Stimulated activated CD8-positive, alpha-beta memory T cell treated with anti-CD3 and anti-CD28 coated beads, Interleukin-12 subunit alpha, Interleukin-12 subunit beta, amount 100 ng/mL, for 24 hours (primary cell): ENCODE results near the gene HMGN3.
"Not testable (repeated sequence)": the region's sequence is repeated elsewhere in the genome, so short reads cannot be mapped to it uniquely, and the experiment has no call there.

Experiments
- DNase-seq: peaks from one replicate; pipeline ENCODE4 v3.0.0-alpha.2; 2020; ENCODE audit errors: extremely low read depth

Gene HMGN3

DNA sequence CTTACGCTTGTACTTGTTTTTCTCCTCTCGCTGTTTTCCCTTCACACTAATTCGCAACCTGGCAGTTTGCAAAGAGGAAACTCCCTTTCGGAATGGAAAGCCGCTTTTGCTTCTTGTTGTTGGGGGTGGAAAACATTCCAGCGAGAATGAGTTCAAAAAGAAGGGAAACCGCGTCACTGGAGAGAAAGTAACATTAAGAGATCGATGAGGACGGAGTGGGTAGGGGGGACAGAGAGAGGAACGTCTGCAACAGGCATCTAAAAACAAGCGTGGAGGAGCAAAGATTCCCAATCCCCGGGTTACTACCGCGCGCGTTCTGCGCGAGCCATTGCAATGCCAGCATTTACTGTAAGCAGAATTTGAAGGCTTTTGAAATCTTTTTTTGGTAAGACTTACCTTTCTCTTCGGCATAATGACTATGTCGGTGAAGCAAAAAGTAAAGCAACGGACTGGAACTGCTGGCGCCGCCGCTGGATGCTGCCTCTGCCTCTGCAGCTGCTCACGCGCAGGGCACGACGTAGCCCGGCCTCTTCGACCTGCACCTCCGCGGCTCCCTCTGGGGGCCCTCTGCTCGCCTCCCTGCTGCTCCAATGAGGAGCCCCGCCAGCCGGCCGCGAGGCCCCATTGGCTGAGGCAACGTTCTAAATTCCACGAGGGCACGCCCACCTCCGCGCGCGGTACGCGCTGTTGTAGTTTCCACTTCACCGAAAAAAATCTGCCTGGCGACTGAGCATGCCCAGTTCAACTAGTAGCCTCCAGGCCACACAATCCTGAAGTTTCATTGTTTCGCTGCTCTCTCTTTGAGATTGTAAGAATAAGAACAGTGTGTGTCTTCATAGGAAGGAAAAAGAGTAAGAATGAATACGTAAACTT, at the start of gene HMGN3:
TSS of gene HMGN3 (minus strand) at position 533 of the 873 bp plus-strand sequence.
- peak; percentile 78 for DNase-seq

DNA sequence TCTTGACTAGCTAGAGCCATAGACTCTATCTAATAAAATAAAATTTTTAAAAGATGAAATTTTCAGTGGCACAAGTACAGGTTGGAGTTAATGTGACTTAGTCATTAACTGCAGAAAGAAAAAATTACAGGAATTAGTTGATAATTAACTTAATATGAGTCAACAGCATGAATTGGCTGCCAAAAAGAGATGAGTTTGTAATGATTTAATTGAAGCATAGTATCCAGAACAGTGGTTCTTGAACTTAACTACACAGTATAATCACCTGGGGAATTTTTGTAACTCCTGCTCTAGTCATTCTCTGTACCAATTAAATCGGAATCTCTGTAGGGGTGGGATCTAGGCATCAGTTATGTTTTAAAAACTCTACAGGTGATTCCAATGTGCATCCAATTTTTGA, 46.3 kb upstream of the HMGN3 start:
- DNase-seq: no peak

DNA sequence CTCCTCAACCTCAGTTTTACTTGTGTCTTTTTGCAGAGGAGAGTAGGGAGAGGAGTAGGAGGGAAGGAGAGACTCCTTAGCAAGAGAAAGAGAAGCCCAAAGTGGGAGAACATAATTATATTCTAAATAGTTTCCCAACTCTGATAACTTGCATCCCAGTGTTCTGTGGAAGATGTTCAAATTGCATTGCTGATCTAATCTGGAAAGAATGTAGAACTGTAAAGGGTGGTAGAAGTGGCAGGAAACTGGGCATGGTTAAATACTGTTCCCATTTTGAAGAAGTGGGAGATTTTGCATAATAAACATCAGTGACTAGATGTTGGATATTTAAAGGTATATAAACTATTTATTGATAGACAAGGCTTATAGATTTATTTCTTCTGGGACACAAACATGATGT, 42.6 kb upstream of the HMGN3 start:
- no peak for DNase-seq

DNA sequence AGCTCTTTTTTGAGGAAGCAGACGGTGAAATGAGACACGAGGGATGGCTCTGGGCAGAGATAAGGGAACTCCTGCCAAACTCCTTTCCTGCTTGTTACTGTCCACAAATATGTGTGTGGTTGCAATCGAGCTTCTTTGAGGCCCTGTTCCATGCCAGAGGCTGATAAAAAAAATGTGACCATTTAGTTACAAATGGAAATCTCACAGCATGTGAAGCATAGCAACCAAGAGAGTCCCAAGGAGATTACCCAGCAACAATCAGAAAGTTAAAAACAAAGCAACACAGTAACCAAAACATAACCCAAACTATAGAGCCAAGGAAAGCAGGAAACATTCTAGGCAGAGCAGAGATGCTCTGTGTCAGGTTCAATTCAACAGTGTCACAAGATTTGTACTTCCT, 35.4 kb upstream of the HMGN3 start:
- DNase-seq: no peak

DNA sequence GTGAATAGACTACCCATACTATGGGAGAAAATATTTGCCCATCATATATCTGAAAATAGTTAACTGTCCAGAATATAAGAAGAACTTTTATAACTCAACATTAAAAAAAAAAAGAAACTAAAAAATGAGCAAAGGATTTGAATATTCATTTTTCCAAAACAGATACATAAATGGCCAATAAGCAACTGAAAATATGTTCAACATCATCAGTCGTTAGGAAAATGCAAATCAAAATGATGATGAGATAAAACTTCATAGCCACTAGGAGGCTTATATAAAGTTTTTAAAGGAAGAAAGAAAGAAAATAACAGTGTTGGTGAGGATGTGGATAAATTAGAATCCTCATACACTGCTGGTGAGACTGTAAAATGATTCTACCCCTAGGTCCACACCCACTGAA, 32.6 kb upstream of the HMGN3 start:
- DNase-seq: no peak

DNA sequence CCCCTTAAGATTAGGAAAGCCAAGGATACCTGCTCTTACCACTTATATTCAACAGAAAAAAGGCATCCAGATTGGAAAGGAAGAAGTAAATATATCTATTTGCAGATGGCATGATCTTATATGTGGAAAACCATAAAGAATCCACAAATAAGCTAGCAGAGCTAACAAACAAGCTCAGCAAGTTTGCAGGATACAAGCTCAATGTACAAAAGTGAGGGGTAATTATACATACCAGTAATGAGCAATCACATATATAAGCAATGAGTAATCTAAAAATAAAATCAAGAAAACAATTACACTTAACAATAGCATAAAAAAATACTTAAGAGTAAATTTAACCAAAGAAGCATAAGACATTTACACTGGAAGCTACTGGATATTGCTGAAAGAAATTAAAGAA, 31.6 kb upstream of the HMGN3 start:
- no peak for DNase-seq

DNA sequence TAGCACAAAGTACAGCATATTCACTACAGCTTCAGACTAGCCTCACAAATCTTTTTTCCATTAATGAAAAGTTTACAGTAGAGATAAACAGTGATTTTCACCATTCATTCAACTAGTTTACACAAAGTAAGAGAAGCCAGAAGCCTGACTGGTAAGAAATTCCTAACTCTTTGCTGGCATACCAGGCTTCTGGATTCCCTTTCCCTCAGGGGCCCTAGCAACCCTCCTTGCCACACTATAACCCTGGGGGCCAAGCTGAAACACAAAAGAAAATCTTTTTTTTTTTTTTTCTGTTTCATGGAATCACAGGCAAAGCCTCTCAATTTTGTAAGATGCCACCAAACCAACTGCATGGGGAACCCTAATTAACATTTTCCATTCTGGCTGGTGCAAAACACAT, 28.9 kb upstream of the HMGN3 start:
- DNase-seq: no peak

DNA sequence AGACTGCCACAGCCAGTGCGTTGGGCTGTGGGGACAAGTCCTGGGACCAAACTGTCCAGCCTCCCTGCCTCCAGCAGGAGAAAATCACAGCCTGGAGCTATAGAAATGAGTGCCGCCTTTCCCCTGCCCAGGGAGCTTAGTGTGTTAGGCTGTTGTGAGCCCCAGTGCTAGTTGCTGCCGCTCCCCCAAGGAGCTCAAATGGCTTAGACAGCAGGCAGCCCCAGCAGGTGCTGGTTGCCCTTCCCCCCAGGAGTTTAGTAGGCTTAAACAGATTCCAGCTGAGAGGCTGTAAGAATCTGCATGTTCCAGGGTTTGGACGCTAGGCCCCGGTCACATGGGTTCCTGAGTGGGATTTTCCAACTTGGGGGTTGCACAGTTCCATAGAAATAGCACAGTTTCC, 27.2 kb upstream of the HMGN3 start:
- no peak for DNase-seq

DNA sequence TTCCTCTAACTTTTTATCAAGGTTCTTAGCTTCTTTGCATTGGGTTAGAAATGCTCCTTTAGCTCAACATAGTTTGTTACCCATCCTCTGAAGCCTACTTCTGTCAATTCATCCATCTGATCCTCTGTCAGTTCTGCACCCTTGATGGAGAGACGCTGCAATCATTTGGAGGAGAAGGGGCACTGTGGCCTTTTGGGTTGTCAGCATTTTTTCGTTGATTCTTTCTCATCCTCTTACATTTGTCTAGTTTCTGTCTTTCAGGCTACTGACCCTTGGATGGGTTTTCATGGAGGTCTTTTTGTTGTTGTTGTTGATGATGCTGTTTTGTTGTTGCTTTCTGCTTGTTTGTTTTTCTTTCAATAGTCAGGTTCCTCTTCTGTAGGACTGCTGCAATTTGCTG, 26.3 kb upstream of the HMGN3 start:
- DNase-seq: no peak

DNA sequence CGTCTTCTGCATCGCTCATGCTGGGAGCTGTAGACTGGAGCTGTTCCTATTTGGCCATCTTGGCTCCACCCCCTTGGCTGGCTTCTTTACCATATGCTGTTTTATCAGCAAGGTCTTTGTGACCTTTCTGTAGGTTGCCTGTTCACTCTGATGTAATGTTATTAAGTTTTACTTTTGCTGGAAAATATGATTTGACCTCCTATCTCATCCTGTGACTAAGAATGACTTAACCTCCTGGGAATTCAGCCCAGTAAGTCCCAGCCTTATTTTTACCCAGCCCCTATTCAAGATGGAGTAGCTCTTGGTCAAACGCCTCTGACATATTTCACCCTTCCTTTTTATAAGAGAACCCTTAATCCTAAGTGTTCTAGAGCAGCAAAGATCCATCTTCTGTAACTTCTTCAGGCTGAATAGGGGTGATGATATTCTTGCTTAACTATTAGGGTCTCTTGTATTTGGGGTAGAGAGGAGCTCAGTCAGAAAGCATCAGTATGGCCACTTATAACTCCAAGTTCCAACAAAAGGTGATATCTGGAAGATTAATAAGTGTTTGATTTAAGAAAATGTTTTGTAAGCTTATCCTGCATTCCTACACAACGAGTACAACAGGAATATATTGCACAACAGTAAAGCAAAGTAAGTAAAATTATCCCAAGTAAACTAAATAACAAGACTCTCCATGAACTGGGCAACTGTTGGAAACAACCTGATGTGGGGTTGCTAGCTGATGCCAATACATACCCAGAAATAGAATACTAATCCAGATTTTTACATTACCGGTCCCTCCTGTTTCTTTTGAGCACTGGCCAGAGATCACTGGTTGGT, 23.1 kb upstream of the HMGN3 start:
- DNase-seq: no peak

DNA sequence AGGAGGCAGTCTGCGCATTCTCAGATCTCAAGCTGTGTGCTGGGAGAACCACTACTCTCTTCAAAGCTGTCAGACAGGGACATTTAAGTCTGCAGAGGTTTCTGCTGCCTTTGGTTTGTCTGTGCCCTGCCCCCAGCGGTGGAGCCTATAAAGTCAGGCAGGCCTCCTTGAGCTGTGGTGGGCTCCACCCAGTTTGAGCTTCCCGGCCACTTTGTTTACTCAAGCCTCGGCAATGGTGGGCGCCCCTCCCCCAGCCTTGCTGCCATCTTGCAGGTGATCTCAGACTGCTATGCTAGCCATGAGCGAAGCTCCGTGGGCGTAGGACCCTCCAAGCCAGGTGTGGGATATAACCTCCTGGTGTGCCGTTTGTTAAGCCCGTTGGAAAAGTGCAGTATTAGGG, 22.3 kb upstream of the HMGN3 start:
- DNase-seq: not testable (repeated sequence)

DNA sequence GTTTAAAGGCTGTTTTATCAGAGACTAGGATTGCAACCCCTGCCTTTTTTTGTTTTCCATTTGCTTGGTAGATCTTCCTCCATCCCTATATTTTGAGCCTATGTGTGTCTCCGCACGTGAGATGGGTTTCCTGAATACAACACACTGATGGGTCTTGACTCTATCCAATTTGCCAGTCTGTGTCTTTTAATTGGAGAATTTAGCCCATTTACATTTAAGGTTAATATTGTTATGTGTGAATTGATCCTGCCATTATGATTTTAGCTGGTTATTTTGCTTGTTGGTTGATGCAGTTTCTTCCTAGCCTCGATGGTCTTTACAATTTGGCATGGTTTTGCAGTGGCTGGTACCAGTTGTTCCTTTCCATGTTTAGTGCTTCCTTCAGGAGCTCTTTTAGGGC, 20.6 kb upstream of the HMGN3 start:
- not testable (repeated sequence) for DNase-seq

DNA sequence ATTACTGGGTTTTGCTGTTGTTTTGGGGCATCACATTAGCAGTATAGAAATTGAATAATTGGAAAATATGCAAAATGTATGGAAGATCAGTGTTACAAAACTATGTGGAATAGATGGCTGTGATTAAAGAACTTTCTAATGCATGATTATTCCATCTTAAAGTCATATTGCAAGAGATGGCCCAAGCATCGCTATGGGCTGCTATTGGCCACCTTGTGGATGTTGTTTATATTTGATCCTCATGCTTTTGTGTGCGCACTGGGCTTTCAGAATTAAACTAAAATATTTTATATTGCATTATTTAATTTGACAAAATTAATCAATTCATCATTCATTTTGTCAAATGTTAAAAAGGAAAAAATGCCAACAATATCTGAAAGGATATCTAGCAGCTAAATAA, 16.1 kb upstream of the HMGN3 start:
- DNase-seq: no peak

DNA sequence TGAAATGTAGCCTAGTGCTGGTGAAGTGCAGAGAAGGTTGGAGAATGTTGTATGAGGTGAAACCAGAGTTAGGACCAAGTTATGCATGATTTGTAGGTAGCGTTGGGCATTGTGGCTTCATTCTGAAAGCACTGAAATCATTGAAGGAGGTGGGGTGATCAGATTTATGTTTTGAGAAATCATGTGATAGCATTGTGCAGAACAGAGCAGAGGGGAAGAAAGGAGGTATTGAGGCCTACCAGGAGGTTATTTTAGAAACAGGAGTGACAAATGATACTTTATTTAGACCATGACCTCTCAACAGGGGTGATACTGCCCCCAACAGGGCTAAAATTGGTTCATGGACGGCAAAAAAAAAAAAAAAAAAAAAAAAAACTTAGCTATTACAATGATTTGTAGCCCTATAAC, 15.6 kb upstream of the HMGN3 start:
- no peak for DNase-seq

DNA sequence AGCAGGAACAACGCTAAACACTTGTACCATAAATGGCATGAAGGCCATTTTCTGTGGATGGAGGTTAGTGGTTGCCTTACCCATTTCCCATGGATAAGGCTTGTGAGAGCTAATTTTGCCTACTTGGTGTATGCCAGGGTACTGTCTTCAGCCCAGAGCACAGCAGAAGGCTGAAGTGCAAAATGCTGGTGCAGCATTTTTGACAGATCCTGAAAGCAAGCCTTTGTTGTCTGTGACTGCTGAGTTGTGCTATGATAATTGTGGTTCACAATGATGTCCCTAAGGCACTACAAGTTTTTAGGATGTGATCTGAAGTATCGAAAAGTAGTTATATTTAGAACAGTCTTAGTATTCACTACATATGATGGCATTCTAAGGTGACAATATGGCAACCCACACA, 14.7 kb upstream of the HMGN3 start:
- DNase-seq: no peak

DNA sequence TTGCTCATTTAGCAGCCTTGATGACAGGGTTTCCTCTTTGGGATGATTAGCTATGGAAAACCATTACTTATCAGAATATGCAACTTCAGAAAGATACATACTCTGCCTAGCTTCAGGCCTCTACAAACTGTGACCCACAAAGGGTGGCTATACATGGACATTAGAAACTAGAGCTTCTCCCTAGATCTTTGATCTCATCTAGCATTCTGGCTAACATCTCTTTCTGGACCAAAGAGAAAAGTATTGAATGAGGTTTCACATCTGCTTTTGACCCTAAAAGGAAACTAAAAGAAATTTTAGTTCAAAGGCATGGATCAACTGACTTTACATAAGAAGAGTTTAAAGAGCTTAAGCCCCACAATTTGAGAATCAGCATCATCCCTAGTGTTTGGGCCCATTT, 12.4 kb upstream of the HMGN3 start:
- DNase-seq: no peak

DNA sequence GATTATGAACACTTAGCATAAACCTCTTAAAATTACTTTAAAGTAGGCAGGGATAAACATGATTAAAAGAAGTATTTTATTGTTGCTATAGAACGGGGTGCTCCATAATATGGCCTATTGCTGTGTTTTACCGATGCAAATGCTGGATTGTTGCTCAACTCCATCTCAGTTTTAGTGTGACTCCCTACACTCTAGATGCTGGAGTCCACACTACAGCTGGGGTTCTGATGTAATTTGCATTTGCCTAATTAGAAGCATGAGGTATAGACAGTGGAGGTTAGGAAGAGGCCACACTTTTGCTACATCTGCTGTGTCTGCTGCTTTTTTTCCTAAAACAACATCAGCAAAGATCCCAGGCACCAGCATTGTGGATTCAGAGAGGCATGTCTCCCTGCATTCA, 6.7 kb upstream of the HMGN3 start:
- DNase-seq: no peak

DNA sequence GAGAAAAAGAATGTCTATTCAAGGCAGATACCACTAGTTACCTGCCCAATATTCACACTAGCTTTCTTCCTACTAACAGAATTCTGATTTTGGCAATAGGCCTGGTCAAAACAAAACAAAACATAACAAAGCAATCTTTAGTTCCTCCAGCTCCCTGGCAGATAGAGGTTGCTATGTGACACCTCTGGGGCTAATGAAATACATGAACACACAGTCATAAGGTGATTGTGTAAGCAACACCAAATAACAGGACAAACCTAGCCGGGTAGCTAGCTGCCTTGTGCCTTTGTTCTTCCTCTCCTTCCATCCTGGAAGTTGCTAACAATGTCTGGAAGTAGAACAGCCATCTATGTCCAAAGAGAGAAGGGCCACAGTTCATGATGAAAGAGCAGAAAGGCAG, 6.0 kb upstream of the HMGN3 start:
- no peak for DNase-seq

DNA sequence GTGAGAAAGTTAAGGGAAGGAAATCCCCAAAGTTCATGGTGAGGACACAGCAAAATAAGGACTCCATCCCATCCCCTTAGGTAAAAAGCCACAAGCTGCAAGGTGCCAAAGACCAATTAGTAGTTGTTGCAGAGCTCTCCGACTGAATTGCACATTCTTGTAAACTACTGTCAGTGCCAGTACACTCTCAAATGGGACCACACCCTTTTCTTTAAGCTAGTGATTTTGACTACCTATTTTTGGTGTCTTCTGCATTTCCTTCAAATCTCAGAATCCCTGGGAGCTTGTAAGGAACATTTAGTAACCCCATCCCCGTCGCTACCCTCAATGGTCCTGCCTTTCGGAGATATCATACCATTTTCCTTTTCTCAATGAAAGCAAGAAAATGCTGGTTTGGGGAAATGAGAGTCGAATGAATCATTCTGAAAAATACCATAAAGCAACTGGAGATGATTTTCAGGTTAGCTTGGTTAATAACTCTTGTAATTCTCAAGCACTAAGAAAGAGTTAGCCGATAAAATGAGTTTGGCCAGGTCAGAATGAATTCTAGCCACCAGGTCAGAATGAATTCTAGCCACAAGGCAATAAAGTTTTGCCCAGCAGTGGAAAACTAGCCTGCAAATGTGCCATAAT, 5.2 kb upstream of the HMGN3 start:
- no peak for DNase-seq

DNA sequence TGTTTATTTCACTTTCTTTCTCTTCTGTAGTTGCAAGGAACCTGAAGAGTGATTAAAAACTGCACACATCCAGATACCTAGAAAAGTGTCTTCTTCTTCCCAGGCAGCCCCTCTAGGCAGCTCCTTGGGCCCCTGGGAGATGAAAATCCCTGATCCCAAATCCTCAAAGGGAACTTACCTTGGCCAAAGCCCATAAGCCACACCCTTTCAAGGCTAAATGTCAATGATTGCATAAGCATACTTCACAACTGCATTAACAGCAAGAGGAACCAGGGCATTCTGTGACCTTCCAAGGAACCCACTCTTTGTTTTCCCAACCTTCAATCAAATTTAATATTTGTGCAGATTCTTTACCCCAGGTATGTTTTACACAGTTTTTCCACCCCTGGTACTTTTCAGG, 4.4 kb upstream of the HMGN3 start:
- DNase-seq: no peak

DNA sequence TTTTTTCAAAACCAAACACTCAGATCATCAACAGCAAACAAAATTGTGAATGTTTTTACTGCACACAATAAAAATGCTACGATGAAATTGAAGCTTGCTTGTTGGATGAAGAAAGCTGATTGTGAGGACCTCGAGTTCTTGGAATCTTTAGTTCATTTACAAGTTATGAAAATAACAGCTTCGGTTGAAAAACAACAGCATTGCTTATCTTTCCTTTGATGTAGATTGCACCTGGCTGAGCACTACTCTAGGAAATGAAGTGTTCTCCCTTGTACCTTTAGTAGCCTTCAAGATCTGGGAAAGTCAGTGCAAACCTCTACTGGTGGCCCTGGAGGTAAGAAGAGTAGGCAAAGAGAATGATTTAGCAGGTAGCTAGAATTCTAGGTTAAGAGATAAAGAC, 2.2 kb upstream of the HMGN3 start:
- DNase-seq: no peak

DNA sequence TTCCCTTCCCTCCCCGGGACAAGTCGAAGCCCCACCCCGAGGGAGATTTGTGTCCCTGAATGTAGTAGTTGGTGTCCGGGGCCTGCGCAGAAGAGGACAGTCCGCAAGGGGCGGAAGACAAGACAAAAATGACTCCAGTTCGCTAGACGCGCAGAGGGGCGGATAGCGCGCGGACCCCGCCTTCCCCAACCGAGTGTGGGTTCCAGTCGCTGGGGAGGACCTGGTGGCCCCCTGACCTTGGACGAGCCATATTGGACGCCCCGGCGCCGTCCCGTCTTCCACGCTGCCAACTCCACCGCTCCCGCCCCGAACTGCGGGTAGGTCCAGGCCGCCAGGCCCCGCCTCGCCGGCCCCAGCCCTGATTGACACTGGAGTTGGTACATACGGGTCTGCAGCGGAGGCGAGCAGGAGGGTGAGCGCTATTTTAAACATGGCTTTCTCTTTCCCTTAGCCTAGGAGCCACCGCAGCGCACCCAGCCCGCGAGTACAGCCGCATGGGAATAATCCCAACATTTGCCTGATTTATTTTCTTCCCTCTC, 802 bp downstream of the HMGN3 start:
- DNase-seq: peak; percentile 34
